ENCODE data around the gene SLC25A4.
"Not testable (repeated sequence)": the region's sequence is repeated elsewhere in the genome, so short reads cannot be mapped to it uniquely, and the experiment has no call there.

SLC25A4 gene

DNA sequence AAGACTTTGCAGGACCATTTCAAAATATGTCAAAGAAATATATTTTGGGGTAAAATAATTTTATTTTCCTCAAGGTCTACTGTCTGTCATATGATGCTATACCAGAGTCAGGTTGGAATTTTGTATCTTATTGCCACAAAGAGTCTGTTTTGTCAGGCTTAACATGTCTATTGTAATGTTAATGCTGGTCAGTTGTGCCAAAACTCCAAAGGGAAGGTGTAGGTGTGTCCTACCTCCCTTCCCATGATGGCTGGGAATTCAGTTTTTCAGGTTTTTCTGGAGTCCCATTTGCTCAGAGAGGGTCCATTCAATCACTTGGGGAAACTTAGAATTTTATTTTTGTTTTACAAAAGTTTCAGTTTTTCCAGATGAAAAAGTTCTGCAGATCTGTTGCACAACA is 33.3 kb upstream of the SLC25A4 start:
- no peak overlapping the region for H3K4me3 ChIP-seq (ENCODE audit: low read length)
- DNase-seq (ENCODE audit: low read depth): no peak
- TF ChIP-seq, protein P1, sequence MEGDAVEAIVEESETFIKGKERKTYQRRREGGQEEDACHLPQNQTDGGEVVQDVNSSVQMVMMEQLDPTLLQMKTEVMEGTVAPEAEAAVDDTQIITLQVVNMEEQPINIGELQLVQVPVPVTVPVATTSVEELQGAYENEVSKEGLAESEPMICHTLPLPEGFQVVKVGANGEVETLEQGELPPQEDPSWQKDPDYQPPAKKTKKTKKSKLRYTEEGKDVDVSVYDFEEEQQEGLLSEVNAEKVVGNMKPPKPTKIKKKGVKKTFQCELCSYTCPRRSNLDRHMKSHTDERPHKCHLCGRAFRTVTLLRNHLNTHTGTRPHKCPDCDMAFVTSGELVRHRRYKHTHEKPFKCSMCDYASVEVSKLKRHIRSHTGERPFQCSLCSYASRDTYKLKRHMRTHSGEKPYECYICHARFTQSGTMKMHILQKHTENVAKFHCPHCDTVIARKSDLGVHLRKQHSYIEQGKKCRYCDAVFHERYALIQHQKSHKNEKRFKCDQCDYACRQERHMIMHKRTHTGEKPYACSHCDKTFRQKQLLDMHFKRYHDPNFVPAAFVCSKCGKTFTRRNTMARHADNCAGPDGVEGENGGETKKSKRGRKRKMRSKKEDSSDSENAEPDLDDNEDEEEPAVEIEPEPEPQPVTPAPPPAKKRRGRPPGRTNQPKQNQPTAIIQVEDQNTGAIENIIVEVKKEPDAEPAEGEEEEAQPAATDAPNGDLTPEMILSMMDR (IDR thresholded peaks at IDR 0.05; ENCODE audit: insufficient read depth, low read depth, low read length, missing control alignments): no peak

DNA sequence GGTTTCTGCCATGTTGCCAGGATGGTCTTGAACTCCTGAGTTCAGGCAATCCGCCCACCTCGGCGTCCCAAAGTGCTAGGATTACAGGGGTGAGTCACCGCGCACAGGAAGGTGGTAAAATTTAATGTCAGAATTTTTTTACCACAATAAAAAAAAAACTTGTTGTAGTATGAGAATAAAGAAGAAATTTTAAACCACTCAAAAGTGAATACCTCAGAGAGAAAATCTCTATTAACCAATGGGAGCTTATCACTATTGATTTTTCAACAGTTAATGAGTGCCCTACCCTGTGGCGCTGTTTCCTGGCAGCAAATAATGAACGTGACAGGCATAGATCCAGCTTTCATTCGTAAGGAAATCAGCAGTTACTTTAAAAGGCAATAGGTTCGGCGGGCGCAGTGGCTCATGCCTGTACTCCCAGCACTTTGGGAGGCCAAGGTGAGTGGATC is 32.7 kb upstream of the SLC25A4 start:
- H3K4me3 ChIP-seq (ENCODE audit: low read length): no peak overlapping the region
- no peak for DNase-seq (ENCODE audit: low read depth)
- TF ChIP-seq, protein P1 (IDR thresholded peaks at IDR 0.05; ENCODE audit: insufficient read depth, low read depth, low read length, missing control alignments): no peak

DNA sequence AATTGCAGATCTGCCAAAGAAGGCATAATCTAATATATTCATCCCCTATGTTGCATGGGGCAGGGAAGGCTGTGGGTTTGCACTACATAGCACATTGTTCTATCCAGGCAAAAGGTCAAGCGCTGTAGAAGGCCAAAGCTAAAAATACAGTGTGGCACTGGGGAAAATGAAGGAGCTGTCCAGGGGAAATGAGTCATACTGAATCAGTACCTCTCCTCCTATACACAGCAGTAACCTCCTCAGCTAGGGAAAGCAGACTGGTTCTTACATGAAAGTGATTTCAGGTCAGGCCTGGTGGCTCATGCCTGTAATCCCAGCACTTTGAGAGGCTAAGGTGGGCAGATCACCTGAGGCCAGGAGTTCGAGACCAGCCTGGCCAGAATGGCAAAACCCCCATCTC is 31.0 kb upstream of the SLC25A4 start:
- H3K4me3 ChIP-seq (ENCODE audit: low read length): no peak overlapping the region
- peak; percentile 95 for DNase-seq (ENCODE audit: low read depth)
- TF ChIP-seq, protein P1 (IDR thresholded peaks at IDR 0.05; ENCODE audit: insufficient read depth, low read depth, low read length, missing control alignments): no peak

DNA sequence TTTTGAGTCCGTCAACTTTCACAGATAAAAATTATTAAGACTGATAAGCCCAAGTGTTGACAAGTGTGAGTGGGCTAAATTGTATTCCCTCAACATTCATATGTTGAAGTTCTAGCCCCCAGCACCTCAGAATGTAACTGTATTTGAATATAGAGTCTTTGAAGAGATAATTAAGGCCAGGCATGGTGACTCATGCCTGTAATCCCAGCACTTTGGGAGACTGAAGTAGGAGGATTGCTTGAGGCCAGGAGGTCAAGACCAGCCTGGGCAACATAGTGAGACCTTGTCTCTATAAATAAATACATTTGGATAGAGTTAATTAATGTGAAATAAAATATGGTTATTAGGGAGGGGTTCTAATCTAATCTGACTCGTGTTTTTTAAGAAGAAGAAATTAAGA is 29.7 kb upstream of the SLC25A4 start:
- DNase-seq (ENCODE audit: low read depth): no peak
- TF ChIP-seq, protein P1 (IDR thresholded peaks at IDR 0.05; ENCODE audit: insufficient read depth, low read depth, low read length, missing control alignments): no peak
- H3K4me3 ChIP-seq (ENCODE audit: low read length): no peak overlapping the region

DNA sequence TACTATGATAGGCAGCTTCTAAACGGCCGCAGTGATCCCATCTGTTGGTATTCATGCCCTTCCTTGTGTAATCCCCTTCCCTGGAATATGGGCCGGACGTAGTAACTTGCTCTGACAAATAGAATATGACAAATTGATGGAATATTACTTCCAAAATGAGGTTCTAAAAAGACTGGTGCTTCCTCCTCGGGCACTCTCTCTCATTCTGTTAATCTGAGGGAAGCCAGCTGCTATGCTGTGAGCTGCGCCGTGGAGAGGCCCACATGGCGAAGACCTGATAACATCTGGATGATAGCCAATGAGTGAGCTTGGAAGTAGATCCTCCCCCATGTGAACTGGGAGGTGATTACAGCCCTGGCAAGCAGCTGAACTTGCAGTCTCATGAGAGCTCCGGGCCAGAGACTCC is 27.2 kb upstream of the SLC25A4 start:
- TF ChIP-seq, protein P1 (IDR thresholded peaks at IDR 0.05; ENCODE audit: insufficient read depth, low read depth, low read length, missing control alignments): no peak
- H3K4me3 ChIP-seq (ENCODE audit: low read length): no peak overlapping the region
- no peak for DNase-seq (ENCODE audit: low read depth)

DNA sequence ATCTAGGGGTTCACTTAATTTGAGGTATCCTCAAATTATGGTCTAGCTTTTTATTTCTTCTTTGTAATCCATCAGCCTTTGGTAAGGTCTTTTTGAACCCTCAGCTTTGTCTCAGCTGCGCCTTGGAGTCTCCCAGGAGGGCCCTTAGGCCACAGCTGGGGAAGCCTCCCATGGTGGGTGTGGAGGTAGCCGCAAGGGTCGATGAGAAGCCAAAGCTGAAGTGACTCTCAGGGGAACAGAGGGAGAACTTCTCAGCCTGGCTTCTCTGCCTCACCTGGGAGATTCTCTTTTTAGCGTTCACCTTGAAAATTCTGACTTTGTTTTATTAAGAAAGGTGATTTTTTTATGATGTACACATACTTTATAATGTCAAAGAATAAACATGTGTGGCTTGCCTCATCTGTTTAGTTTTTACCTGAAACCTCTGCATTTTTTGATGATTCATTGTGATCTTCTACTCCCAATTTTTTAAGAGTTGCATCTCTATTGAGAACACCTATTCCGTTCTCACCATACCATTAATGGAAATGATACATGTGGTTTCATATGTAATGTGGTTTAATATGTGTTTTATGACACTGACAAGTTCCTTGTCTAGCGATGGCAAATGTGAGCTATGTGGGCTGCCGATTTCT is 25.6 kb upstream of the SLC25A4 start:
- TF ChIP-seq, protein P1 (IDR thresholded peaks at IDR 0.05; ENCODE audit: insufficient read depth, low read depth, low read length, missing control alignments): no peak
- no peak for DNase-seq (ENCODE audit: low read depth)
- no peak overlapping the region for H3K4me3 ChIP-seq (ENCODE audit: low read length)

DNA sequence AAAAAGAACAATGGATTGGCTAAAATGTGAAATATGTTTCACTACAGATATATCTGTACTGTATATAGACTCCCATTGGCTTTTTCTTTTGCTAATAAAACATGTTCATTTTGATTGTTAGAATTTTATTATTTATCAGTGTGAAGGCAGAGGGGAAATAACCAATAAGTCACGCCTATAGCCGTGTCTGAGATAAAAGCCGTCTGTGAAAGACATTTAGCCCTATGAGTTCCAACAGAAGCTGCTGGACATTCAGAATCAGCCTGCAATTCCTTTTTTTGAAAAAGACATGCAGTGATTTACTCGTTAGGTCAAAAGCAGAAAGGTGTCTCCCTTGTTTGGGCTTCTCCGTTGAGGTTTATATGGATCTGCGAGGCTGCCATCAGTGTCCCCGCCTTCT is 24.2 kb upstream of the SLC25A4 start:
- no peak for DNase-seq (ENCODE audit: low read depth)
- H3K4me3 ChIP-seq (ENCODE audit: low read length): no peak overlapping the region
- TF ChIP-seq, protein P1 (IDR thresholded peaks at IDR 0.05; ENCODE audit: insufficient read depth, low read depth, low read length, missing control alignments): no peak

DNA sequence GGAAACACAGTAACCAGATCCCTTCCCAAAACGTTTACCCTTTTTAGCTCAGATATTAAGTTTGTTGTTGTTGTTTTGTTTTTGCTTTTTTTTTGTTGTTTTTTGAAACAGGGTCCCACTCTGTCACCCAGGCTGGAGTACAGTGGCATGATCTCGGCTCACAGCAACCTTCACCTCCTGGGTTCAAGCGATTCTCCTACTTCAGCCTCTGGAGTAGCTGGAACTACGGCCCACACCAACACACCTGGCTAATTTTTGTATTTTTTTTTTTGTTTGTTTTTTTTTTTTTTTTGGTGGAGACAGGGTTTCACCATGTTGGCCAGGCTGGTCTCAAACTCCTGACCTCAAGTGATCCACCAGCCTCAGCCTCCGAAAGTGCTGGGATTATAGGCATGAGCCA is 23.6 kb upstream of the SLC25A4 start:
- DNase-seq (ENCODE audit: low read depth); H3K4me3 ChIP-seq (ENCODE audit: low read length): not testable (repeated sequence)

Data from epithelial cell of esophagus (primary cell).